ENCODE results near the gene CDK2AP2. TPM values are rescaled to one million over a fixed set of nuclear protein-coding genes. Genes with fewer than 3 reads are reported as not detected.
"Not testable (repeated sequence)": the region's sequence is repeated elsewhere in the genome, so short reads cannot be mapped to it uniquely, and the experiment has no call there.

The CDK2AP2 gene
- total RNA-seq, 1 experiment from 2014 or later, result 71.7 TPM

DNA sequence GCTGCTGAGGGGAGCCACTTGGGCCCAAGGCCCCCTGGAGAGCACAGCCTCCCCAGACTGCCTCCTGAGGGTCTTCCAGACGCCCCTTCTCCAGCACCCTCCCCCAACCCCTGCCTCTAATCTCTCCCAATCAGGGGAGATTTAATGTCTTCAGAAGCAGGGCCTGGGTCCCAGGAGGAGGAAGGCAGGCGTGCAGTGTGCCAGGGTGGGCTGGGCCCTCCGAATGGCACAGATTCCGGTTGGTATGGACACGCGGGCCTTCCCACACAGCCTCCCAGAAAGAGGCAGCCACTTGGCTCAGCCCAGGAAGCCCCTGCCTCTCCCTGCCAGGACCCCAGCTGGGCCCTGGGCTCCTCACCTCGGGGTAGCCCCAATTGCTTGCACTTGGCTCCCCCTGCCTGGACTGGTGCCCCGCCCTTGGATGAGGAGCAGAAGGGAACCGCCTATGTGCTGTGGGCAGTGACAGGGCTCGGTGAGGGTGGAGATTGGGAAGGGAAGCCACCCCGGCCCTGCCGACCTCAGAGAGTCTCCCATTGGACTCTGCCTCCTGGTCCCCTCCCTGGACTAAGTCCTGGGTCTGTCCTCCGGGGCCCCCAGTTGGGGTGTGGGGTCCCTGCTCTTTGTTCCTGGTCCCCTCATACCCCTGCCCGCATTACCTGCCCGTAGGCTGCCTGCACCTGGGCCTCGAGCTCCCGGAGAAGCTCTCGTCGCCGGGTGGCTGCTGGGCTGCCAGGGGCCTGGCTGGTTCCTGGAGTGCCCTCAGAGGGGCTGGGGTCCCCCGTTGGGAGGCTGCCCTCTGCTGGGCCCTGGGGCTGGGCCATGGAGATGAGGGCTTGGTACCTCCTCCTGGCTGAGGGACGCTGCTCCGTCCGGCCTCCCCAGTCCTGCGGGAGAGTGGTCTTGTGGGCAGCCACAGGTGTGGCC lies 15.9 kb upstream of the CDK2AP2 start:
- no peak for DNase-seq (ENCODE audit: low read depth)

DNA sequence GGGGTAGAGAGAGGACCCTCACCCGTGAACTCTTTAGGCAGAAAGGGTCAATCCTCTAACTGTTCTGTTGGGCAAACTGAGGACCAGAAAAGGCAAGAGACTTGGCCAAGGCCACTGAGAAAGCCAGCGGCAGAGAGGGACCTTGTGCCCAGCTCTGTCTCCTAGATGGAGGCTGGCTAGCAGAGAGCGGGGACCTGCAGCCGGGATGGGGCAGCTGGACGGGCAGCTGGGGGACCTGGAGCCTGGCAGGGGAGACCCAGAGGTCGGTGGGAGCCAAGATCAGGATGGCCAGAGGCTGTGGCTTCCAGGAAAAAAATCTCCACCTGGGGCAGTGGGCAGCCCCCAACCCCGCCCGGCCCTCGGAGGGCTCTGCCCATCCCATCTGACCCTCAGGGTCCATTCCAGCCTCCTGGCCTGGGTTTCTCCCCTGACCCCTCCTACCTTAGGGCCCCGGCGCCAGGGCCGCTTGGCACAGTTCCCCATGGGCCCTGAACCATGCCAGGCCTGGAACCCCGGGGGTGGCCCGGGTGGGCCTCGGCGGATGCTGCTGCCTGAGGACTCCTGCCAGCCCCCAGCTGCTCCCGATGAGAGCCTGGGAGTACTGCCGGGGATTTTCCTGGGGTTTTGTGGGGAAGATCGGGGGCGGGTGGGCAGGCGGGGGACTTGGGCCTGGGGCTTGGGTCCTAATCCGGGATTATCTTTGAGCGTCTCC lies 15.0 kb upstream of the CDK2AP2 start, which contains the start of gene CABP2:
CABP2 (minus strand) TSS at position 603 of the 712 bp plus-strand sequence; CDS start at position 483, 120 bp downstream.
- no peak for DNase-seq (ENCODE audit: low read depth)

DNA sequence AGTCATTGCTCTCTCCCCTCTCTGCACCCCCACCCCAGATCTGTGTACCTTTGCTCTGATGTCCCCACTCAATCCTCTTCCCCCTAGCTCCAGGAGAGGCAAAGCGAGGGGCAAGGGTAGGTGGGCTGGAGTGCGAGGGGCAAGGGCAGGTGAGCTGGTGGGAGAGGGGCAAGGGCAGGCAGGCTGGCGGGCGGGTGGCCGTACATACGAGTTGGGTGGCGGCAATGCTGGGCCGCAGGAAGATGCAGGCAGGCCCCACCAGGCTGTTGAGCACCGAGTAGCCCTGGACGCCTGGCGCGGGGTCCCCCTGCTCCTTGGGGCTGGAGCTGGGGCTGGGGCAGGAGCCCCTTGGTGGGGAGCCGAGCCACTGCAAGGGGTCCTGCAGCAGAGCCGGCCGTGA lies 14.4 kb upstream of the CDK2AP2 start:
- DNase-seq (ENCODE audit: low read depth), result no peak

DNA sequence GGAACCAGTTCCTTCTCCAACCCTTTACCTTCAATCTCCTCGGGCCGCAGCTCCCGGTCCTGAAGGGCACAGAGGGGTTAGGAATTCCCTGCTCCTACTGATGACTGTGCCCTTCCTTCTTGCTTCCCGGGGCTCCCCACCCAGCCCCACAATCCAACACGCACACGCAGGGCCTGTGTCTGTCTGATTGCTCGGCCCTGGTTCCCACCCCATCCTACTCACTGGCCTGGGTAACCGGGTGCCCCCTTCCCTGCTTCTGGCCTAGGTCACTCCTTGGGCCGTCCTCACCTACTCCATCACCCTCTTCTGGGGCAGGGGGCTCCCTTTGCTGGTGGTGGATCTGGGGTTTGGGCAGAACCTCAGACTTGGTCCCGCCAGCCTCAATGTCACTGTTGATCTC lies 14.0 kb upstream of the CDK2AP2 start:
- DNase-seq (ENCODE audit: low read depth), result no peak

DNA sequence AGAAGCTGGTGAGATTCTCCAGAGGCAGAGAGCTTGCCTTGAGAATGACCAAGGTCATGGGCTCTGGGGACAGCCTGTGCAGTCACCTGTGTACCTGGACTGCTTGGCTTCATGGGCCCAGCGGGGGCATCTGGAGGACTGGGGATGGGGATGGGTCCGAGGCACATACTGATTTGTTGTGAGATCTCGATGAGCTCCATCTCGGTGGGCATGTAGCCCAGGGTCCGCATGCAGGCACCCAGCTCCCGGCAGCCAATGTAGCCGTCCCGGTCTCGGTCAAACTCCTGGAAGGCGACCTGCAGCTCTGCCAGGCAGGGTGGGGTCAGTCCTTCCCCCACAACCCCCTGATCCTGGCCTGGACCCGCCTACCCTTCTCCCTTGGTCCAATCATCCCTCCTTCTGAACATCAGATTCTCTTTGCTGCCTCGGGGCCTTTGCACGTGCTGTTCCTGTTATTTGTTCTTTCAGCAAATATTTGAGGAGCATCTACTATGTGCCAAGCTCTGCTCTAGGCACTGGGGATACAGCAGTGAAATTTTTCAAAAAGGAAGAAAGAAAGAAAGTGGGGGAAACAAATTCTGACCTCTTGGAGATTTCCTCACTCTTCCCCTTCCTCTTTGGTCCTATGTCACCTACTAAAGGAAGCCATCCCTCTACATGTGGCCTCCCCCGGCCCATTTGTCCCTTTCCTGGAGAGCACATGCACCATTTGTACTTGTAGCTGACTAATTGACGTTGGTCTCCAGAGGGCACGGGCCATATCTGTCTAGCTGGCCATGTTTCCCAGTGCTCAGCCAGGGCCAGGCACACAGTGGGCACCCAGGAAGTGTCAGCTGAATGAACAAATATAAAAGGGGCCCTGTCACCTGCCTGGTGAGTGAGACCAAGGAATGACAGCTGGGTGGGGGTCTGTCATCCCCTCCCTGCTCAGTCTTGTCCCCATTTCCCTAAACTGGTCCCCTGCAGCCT lies 13.2 kb upstream of the CDK2AP2 start:
- no peak for DNase-seq (ENCODE audit: low read depth)

DNA sequence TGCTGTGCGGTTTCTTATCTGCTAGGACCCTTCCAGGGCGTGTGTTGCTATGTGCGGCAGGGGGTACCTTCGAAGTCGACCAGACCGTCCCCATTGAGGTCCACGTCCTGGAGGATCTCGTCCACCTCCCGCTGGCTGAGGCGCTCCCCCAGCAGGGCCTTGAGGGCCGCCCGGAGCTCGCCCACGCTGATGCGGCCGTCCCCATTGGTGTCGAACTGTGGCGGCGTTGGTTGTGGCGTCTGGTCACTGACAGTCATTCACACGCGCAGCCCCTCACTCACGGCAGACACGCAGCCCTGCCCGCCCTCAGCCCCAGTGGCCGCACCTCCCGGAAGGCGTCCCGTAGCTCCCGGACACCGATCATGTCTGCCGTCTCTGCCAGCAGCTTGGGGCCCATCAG lies 11.8 kb upstream of the CDK2AP2 start:
- DNase-seq (ENCODE audit: low read depth), result no peak

DNA sequence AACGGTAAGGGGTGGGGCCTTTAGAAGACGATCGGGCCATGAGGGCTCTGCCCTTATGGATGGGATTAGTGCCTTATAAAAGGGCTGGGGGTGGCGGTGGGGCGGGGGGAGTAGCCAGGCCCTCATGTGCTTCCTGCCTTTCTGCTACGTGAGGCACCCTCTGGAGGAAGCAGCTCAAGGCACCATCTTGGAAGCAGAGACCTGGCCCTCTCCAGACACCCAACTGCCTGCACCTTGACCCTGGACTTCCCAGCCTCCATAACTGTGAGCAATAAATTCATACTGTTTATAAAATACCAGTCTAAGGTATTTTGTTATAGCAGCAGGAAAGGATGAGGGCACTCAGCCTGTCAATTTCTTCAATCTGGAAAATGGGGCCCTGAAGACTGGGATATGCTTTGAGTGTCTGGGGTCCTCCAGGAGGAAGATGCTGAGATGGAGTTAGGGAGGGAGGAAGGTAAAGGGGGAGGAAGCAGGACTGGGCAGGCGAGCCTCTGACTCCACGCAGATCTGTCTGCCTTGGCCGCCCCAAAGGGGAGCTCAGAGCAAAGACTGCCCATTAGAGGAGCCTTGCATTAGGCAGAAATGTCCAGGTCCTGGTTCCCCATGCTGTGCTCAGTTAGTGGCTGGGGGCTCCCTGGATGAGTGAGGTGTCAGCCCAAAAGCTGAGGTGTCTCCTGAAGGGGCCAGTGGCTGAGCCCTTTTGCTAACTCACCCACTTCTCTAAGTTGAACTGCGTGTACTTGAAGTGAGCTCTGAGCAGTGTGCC lies 10.0 kb upstream of the CDK2AP2 start:
- no peak for DNase-seq (ENCODE audit: low read depth)

DNA sequence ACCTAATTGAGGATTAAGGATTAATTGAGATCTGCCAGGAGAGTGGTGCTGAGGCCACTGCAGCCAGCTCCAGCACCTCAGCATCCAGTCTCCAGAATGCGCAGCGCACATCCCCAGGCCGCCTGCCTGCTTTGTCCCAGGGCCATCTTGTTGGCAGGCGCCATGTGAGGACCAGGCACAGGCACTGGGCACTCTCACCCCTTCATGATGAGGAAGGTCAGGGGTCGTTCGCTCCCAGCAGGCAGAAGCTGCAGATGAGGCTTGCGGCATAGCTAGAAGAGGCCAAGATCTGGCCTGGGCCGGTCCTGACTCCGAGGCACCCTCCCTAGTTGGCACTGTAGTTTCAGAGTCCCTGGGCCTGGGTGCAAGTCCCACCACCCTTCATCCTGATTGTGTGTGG lies 8.8 kb upstream of the CDK2AP2 start:
- DNase-seq (ENCODE audit: low read depth), result no peak

DNA sequence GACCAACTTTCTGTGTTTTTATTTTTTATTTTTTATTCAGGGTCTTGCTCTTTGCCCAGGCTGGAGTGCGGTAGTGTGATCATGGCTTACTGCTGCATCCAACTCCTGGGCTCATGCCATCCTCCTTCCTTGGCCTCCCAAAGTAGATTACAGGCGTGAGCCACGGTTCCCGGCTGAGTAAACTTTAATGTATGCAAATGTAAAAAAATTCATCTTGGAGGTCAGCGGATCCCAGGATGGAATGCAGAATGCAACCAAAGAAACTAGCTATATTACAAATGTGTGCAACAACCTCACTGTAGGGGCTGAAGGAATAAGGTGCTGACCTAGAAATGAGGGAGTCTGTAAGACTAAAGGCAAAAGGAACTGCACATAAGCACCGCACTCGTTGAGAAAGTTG lies 6.2 kb upstream of the CDK2AP2 start:
- DNase-seq (ENCODE audit: low read depth), result no peak

DNA sequence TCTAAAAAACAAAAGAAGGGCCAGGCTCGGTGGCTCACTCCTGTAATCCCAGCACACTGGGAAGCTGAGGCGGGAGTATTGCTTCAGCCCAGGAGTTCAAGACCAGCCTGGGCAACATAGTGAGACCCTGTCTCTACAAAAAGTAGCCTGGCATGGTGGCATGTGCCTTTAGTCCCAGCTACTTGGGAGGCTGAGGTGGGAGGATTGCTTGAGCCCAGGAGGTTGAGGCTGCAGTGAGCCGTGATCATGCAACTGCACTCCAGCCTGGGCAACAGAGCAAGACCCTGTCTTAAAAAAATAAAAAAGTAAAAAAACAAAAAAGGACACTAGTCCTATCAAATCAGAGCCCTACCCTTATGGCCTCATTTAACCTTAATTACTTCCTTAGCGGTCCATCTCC lies 3.6 kb upstream of the CDK2AP2 start:
- DNase-seq (ENCODE audit: low read depth), result not testable (repeated sequence)

DNA sequence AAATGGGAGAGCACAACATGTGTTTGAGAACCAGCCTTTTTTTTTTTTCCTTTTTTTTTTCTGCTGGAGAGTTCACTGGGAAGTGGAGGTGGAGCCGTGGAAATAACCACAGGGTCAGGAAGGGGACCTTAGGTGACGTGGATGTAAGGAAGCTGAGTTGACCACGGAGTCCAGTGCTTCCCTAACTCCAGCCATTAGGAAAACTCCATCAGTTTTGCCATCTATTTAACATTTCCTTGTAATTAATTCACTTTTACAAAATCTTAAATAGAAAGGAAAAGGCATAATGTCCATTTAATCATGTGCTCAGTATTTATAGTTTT lies 2.0 kb upstream of the CDK2AP2 start:
- DNase-seq (ENCODE audit: low read depth), result peak; percentile 51

DNA sequence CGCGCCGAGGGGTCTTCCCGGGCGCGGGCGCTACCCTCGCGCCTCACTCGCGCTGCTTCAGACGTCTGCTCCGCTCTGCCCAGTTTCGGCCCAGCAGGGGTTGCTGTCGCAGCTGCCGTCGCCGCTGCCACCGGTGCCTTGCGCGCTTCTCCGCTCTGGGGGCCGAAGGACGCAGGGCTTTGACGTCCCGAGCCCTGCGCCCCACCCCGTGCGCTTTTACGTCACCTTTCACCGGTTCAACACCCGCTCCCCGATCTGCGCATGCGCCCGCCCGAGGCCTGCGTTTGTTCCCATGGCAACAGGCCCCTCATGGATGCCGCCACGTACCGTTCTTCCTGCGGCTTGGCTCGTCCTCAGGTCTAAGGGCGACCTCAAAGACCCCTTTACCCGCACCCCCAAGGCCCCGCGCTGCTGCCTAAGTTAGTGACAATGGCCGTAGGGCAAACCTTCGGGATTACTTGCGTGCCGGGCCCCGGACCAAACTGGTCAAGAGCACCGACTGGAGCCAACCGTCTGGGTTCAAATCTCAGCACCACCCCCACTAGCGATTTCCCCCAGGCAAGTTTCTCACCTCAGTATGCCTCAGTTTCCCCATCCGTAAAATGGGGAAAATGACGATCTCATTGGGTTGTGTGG lies 642 bp upstream of the CDK2AP2 start:
- DNase-seq (ENCODE audit: low read depth), result peak; percentile 96

DNA sequence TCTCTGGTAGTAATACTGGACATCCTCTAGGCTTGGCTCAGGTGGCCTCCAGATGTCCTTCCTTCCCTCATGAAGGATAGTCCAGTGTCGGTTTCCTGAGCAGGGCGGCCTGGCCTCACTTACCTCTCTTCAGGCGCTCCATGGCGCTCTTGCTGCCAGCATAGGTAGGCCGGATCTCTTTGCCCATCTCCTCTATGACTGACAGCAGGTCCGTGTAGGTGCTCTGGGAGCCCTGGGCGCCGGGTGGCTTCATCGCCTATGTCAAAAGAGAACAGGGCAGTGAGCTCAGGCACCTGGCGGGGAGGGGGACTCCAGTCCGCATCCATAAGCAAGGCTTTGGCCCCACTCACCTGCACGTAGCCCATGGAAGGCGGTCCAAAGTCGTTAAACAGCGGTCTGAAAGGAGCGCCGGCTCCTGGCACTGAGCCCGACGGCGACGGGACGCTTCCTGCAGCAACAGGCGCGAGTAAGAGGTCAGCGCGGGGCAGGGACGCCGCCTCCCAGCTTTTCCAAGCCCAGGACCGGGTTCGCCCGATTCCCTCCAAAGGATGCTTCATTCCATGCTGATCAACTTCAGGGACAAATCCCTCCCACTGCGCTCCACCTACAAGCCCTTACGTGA lies 609 bp downstream of the CDK2AP2 start:
- DNase-seq (ENCODE audit: low read depth), result no peak

DNA sequence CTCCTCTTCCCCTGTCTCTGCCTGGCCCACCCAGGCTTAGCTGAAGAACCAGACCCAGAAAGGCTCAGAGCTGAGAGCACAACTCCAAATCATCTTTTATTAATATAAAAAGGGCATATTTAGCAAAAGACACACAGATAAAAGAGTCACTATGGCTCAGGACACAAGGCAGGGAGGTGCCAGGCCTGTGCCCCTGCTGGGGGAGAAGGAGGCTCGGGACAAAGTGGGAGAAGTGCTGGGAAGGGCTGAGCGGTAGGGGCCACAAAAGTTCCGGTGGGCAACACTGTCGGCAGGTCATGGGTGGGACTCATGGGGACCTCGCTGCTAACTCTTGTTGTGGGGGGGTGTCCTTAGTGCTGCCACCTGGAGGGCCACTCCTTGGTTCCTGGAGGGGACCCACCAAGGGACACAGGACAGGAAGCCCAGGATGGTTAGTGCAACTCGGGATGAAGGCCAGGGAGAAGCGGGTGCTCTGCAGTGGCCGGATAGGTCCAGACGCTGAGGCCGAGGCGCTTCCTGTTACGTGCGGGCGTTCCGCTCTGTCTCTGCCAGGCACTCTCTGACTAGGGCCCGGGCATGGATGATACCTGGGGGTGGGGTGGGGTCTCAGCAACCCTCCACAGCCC lies 1.4 kb downstream of the CDK2AP2 start:
- no peak for DNase-seq (ENCODE audit: low read depth)

DNA sequence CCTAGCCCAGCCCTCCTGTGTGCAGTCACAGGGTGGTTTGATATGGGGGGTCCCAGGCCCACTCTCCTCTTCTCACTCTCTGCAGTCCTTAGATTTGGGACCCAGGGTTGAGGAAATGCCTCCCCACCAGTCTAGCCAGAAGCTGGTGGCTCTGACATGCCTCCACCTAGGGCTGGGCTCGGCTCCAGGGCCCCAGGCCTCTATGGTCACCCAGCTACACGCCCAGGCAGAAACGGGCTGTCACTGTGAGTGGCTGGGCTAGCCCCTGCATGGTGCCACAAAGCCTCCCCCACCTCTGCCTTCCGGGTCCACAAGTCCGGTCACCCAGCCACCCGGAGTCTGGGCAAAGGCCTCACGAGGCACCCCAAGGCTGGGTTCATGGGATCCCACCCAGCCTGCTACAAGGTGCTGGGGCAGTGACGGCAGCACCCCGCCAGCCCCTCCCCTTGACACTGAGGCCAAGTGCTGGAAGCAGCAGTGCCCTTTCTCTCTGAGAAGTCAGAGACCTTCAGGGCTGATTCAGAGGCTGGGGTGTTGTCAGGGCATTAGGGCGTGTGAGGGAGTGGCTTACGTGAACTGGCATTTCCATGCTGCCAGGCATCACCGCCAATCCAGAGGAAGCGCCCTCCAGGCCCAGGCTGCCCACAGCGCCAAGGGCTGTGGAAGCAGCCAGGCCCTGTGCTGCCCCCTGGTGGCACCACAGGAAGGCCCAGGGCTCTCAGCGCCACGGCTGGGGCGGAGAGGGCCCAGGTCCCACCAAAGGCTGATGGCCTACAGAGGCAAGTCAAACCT lies 2.2 kb downstream of the CDK2AP2 start:
- DNase-seq (ENCODE audit: low read depth), result peak; percentile 98

DNA sequence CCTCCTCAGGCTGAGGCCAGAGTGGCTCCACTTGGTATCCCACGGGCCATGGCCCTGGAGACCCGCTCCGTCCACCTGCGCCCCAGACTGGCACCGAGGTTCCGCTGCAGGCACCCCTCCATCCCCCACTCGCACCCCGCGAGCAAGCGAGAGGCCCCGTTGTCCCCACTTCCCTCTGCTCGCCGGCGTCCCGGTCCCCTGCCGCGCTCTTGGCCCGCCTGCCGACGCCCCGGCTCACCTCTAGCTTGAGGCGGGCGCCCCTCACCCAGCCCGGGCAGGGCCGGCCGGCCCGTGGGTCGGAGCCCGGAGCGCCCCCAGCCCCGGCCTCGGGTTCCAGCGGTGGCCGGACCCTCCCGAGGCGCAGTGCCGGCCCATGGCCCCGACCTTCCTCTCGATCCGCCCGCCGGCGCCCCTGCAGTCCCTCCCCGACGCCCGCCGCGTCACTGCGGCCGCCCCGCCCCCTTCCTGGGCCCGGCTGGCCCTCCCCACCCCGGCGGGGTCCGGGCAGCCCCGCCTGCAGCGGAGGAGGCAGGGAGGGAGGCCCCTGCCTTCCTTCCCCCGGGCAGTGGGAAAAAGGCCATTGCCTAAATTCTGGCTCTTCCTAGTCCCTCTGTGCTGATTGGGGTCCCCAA lies 2.9 kb downstream of the CDK2AP2 start, which contains the start of gene PITPNM1:
PITPNM1 (minus strand) TSS at position 414 of the 632 bp plus-strand sequence. CDS start 1,183 bp downstream, outside the sequence.
- peak; percentile 71 for DNase-seq (ENCODE audit: low read depth)

DNA sequence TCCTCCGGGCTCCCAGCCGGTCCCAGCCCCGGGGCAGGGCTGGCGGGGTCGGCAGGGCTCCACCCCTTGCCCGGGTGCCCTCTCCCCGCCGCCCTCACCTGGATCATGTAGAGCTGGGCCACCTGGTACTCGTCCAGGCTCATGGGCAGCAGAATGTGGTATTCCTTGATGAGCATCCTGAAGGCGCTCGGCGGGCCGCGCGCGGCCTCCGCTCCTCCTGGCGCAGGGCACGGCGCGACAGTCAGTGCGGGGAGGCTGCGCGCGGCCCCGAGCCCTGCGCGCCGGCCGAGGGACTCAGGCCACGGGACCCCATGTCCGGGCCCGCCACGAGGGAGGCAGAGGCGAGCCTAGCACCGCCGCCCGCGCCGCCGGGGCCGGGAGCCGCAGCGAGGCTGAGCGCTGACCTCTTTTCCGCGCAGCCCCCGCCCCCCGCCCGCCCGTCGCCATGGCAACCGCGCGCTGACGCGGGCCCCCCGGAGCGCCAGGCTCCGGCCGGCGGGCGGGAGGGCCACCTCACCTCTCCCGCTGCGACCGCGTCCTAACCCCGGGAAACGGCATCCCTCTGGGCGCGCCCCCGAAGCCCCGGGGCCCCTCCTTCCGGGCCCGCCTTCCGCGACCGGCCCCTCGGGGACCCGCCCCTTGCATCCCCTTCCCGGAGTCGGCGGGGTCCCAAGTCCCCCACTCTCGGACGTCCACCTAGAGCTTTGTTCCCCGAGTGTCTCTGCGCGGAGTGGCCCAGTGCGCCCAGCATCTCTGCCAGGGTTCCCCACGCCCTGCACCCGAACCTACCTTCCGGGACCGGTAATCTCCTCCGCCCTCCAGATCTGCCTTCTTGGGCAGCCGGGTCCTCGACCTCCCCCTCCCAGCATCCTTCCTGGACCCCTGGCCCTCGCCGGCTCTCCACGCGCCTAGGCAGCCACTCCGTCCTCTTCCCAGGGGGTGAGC lies 3.7 kb downstream of the CDK2AP2 start:
- DNase-seq (ENCODE audit: low read depth), result peak; percentile 45

Data from M059J (cell line).